ENCODE results near the gene NUAK1.

The NUAK1 gene

DNA sequence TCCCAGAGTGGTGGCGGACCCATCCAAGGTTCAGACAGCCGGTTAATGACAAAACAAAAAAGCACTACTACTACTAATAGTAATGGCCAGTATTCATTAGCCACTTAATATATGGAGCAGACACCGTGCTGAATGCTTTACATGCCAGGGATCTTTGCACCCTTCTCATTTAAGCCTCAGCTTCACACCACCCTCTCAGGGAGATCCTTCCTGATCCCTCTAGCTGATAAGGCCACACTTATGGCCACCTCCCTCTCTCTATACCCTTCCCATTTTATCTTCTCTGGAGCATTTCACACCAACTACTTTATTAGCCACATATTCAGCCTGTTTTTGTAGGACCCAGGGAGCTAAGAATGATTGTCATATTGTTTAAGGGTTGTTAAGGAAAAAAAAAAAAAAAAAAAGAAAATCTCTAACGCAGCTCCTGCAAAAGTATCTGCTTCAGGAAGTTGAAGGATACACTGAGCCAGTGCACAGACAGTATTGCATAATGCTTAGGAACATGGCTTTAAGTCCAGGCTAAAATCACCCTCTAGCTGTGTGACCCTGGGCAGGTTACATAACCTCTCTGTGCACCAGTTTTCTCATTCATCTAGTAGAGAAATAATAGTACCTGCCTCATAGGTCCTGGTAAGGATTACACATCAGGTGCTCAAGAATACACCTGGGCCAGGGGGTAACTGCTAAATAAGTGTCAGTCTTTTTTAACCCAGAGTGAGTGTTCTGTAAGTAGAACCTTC lies 29.4 kb downstream of the NUAK1 start:
- DNase-seq (ENCODE audit: low read depth in 1 of 2, low spot score in 1 of 2): no peak
- TF ChIP-seq, protein P1, sequence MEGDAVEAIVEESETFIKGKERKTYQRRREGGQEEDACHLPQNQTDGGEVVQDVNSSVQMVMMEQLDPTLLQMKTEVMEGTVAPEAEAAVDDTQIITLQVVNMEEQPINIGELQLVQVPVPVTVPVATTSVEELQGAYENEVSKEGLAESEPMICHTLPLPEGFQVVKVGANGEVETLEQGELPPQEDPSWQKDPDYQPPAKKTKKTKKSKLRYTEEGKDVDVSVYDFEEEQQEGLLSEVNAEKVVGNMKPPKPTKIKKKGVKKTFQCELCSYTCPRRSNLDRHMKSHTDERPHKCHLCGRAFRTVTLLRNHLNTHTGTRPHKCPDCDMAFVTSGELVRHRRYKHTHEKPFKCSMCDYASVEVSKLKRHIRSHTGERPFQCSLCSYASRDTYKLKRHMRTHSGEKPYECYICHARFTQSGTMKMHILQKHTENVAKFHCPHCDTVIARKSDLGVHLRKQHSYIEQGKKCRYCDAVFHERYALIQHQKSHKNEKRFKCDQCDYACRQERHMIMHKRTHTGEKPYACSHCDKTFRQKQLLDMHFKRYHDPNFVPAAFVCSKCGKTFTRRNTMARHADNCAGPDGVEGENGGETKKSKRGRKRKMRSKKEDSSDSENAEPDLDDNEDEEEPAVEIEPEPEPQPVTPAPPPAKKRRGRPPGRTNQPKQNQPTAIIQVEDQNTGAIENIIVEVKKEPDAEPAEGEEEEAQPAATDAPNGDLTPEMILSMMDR (IDR thresholded peaks at IDR 0.05; ENCODE audit: insufficient read depth, low read length): no peak
- TF ChIP-seq SPI1 (IDR thresholded peaks at IDR 0.05; ENCODE audit: borderline replicate concordance, low read depth) (no peak), POLR2AphosphoS5 (IDR thresholded peaks at IDR 0.05; ENCODE audit: low read depth) (no peak)
- TF ChIP-seq, protein P2, sequence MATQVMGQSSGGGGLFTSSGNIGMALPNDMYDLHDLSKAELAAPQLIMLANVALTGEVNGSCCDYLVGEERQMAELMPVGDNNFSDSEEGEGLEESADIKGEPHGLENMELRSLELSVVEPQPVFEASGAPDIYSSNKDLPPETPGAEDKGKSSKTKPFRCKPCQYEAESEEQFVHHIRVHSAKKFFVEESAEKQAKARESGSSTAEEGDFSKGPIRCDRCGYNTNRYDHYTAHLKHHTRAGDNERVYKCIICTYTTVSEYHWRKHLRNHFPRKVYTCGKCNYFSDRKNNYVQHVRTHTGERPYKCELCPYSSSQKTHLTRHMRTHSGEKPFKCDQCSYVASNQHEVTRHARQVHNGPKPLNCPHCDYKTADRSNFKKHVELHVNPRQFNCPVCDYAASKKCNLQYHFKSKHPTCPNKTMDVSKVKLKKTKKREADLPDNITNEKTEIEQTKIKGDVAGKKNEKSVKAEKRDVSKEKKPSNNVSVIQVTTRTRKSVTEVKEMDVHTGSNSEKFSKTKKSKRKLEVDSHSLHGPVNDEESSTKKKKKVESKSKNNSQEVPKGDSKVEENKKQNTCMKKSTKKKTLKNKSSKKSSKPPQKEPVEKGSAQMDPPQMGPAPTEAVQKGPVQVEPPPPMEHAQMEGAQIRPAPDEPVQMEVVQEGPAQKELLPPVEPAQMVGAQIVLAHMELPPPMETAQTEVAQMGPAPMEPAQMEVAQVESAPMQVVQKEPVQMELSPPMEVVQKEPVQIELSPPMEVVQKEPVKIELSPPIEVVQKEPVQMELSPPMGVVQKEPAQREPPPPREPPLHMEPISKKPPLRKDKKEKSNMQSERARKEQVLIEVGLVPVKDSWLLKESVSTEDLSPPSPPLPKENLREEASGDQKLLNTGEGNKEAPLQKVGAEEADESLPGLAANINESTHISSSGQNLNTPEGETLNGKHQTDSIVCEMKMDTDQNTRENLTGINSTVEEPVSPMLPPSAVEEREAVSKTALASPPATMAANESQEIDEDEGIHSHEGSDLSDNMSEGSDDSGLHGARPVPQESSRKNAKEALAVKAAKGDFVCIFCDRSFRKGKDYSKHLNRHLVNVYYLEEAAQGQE (IDR thresholded peaks at IDR 0.05; ENCODE audit: insufficient replicate concordance, low read depth): no peak
- peaks cover 5% of the 10 kb centered on the region for H3K27me3 ChIP-seq (ENCODE audit: insufficient read depth, poor library complexity, severe bottlenecking)
- no peak overlapping the region for H3K4me3 ChIP-seq (replicated peaks; ENCODE audit: insufficient read depth, low read length)
- no peak overlapping the region for H3K27ac ChIP-seq (replicated peaks)

DNA sequence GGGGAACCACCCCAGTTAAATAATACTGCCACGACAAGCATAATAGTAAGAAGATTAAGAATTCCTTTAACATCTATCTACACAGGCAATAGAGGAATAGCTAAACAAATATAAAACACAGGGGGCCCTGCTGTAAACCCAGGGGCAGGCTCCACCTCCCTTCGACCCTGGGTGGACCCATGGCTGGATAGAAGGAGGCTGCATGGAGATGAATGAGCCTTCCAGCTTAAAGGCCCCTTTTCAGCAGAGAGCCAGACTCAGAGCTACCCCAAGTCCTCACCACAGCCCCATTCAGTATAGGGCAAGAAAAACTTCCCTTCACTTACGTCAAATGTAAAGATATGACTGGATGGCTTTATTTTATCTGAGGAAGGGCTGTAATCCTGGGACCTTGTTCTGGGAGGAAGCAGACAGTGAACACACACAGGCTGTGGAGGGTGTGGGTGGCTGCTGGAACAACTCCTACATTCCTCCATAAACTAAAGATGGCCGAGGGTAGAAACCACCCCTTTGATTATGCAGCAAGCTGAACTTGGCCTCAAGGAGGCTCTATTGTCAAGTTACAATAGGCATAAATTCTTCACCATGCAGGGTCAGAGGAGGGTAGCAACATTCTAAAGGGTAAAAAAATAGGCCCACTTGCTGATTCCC lies 30.4 kb downstream of the NUAK1 start:
- no peak for DNase-seq (ENCODE audit: low read depth in 1 of 2, low spot score in 1 of 2)
- no peak overlapping the region for H3K27ac ChIP-seq (replicated peaks)
- no peak overlapping the region for H3K4me3 ChIP-seq (replicated peaks; ENCODE audit: insufficient read depth, low read length)
- H3K27me3 ChIP-seq (ENCODE audit: insufficient read depth, poor library complexity, severe bottlenecking): peaks cover 5% of the 10 kb centered on the region
- TF ChIP-seq GABPA (IDR thresholded peaks at IDR 0.05; ENCODE audit: low read depth): no peak
- TF ChIP-seq, protein P2 (IDR thresholded peaks at IDR 0.05; ENCODE audit: insufficient replicate concordance, low read depth): no peak
- no peak for TF ChIP-seq SPI1 (IDR thresholded peaks at IDR 0.05; ENCODE audit: borderline replicate concordance, low read depth)
- no peak for TF ChIP-seq POLR2AphosphoS5 (IDR thresholded peaks at IDR 0.05; ENCODE audit: low read depth)
- TF ChIP-seq, protein P1 (IDR thresholded peaks at IDR 0.05; ENCODE audit: insufficient read depth, low read length): no peak

GRCh38 chr12:106107566-106107965 lies 31.2 kb downstream of the NUAK1 start:
- Histone ChIP-seq H3K27me3 (ENCODE audit: insufficient read depth, poor library complexity, severe bottlenecking) (peaks cover 5% of the 10 kb centered on the region), H3K4me3 (replicated peaks; ENCODE audit: insufficient read depth, low read length) (no peak overlapping the region), H3K27ac (replicated peaks) (no peak overlapping the region)
- no peak for DNase-seq (ENCODE audit: low read depth in 1 of 2, low spot score in 1 of 2)
- TF ChIP-seq, protein P2 (IDR thresholded peaks at IDR 0.05; ENCODE audit: insufficient replicate concordance, low read depth): no peak
- TF ChIP-seq POLR2AphosphoS5 (IDR thresholded peaks at IDR 0.05; ENCODE audit: low read depth) (no peak), SPI1 (IDR thresholded peaks at IDR 0.05; ENCODE audit: borderline replicate concordance, low read depth) (no peak), GABPA (IDR thresholded peaks at IDR 0.05; ENCODE audit: low read depth) (no peak)
- TF ChIP-seq, protein P1 (IDR thresholded peaks at IDR 0.05; ENCODE audit: insufficient read depth, low read length): no peak
